ENCODE data around the gene ALAS1.

- TF ChIP-seq POLR2A (IDR thresholded peaks at IDR 0.05), result no peak
- TF ChIP-seq CTCF (IDR thresholded peaks at IDR 0.05), result no peak
These were observed 23.1 kb upstream of the ALAS1 start for GRCh38 chr3:52174896-52175295.
